Measurements from ENCODE around the gene RP9. TPM values are rescaled to one million over a fixed set of nuclear protein-coding genes. Genes with fewer than 3 reads are reported as not detected.
A peak's percentile ranks its signal among the peaks of the same experiment; 100 is the strongest.

Gene RP9
- total and polyA plus RNA-seq, 2 of the 13 experiments (the other 11 are each of a cell fraction or from before 2014, with no cell fraction given) = 14.2 to 18.6 TPM

GRCh38 chr7:33093266-33093665 lies 15.9 kb downstream of the RP9 start:
- H3K4me1 ChIP-seq (ENCODE audit: insufficient read depth, low read length) = no peaks in the 10 kb centered on the region
- FAIRE-seq (no peak), DNase-seq (ENCODE audit: low spot score) (no peak), ATAC-seq (no peak)
- H4K20me1 ChIP-seq (ENCODE audit: insufficient read depth, low read length) = no peaks in the 10 kb centered on the region
- peaks cover 7 to 36% of the 10 kb centered on the region in 2 experiments; a peak in 4 of 5 replicates for H3K36me3 ChIP-seq (replicated peaks in 1 of 2; ENCODE audit: control insufficient read depth in 1 of 2, insufficient read depth in 2 of 2, low read length in 2 of 2)
- H3K4me3 ChIP-seq (replicated peaks in 1 of 3; ENCODE audit: insufficient read depth in 1 of 3, low read depth in 2 of 3, low read length in 3 of 3) = no peak overlapping the region
- no peaks in the 10 kb centered on the region for H3K9me3 ChIP-seq (ENCODE audit: low read length)
- ChIA-PET CTCF (ENCODE audit: low intra/inter-chr PET ratio, low total read pairs) (no interaction called here), POLR2A (no interaction called here)
- no TSS peak for BruUV-seq (replicated peaks)
- in situ Hi-C loops (cut with HindIII; ENCODE audit: extremely low pct_ligation_motif_present, low pct_unique_long_range_greater_than_20kb) = no loop called here
- H3K9ac ChIP-seq (ENCODE audit: insufficient read depth, low read depth, low read length) = no peak overlapping the region
- no peak overlapping the region for H2AFZ ChIP-seq (ENCODE audit: low read length)
- H3K27ac ChIP-seq (ENCODE audit: extremely low read length, insufficient read depth, low read length) = no peak overlapping the region
- WGBS (ENCODE audit: low lambda C conversion rate) = 93% methylated on average over 4 of the region's 4 CpGs
- H3K27me3 ChIP-seq (ENCODE audit: control insufficient read depth in 1 of 2, insufficient read depth in 2 of 2, low read length in 2 of 2) = no peaks in the 10 kb centered on the region
- H3K79me2 ChIP-seq (ENCODE audit: insufficient read depth, low read length) = no peaks in the 10 kb centered on the region
- H3K4me2 ChIP-seq (ENCODE audit: low read depth, low read length) = no peak overlapping the region
- TF ChIP-seq ZNF883 (CRISPR knock-in tag; IDR thresholded peaks at IDR 0.05; ENCODE audit: not compliant biosample characterization) = no peak
- intact Hi-C loops (cut with micrococcal nuclease; ENCODE audit: unreplicated experiment) = no loop called here

- in situ Hi-C loops (cut with HindIII; ENCODE audit: extremely low pct_ligation_motif_present, low pct_unique_long_range_greater_than_20kb) (no loop called here), intact Hi-C loops (cut with micrococcal nuclease; ENCODE audit: unreplicated experiment) (no loop called here)
- no peak overlapping the region for H3K4me2 ChIP-seq (ENCODE audit: low read depth, low read length)
- WGBS (ENCODE audit: low lambda C conversion rate) = 42% methylated on average over 4 of the region's 5 CpGs
- no peak for TF ChIP-seq TFDP1 (CRISPR knock-in tag; IDR thresholded peaks at IDR 0.05; ENCODE audit: borderline replicate concordance)
- TF ChIP-seq HMG20B (CRISPR knock-in tag; conservative IDR thresholded peaks at IDR 0.05) = no peak
- no peak for TF ChIP-seq ZNF232 (CRISPR knock-in tag; IDR thresholded peaks at IDR 0.05; ENCODE audit: borderline replicate concordance)
- no peak for TF ChIP-seq MAF1 (CRISPR knock-in tag; IDR thresholded peaks at IDR 0.05; ENCODE audit: borderline replicate concordance)
- no peak for TF ChIP-seq ZNF777 (CRISPR knock-in tag; IDR thresholded peaks at IDR 0.05)
- peak; percentile 38; the same call in 1 of the 2 replicates for TF ChIP-seq STAG1 (CRISPR knock-in tag; IDR thresholded peaks at IDR 0.05)
- H3K4me1 ChIP-seq (ENCODE audit: insufficient read depth, low read length) = no peaks in the 10 kb centered on the region
- H3K27ac ChIP-seq (ENCODE audit: extremely low read length, insufficient read depth, low read length) = no peak overlapping the region
- DNase-seq (ENCODE audit: low spot score) = no peak
- no peaks in the 10 kb centered on the region for H4K20me1 ChIP-seq (ENCODE audit: insufficient read depth, low read length)
- ChIA-PET POLR2A (no interaction called here), CTCF (ENCODE audit: low intra/inter-chr PET ratio, low total read pairs) (no interaction called here)
- peak; percentile 78 for ATAC-seq
- H3K36me3 ChIP-seq (replicated peaks in 1 of 2; ENCODE audit: control insufficient read depth in 1 of 2, insufficient read depth in 2 of 2, low read length in 2 of 2) = peaks cover 4 to 21% of the 10 kb centered on the region in 2 experiments; a peak in 4 of 5 replicates
- no peak overlapping the region for H3K9ac ChIP-seq (ENCODE audit: insufficient read depth, low read depth, low read length)
- H3K9me3 ChIP-seq (ENCODE audit: low read length) = no peaks in the 10 kb centered on the region
- H3K79me2 ChIP-seq (ENCODE audit: insufficient read depth, low read length) = no peaks in the 10 kb centered on the region
- H3K4me3 ChIP-seq (replicated peaks in 1 of 3; ENCODE audit: insufficient read depth in 1 of 3, low read depth in 2 of 3, low read length in 3 of 3) = no peak overlapping the region
- BruUV-seq (replicated peaks) = no TSS peak
- FAIRE-seq = no peak
- no peaks in the 10 kb centered on the region for H3K27me3 ChIP-seq (ENCODE audit: control insufficient read depth in 1 of 2, insufficient read depth in 2 of 2, low read length in 2 of 2)
- no peak overlapping the region for H2AFZ ChIP-seq (ENCODE audit: low read length)
These were observed 17.5 kb downstream of the RP9 start for GRCh38 chr7:33091641-33092191.
